HL-60 (cell line): ENCODE results near the gene ZFAND3.
A peak's percentile ranks its signal among the peaks of the same experiment; 100 is the strongest.

Experiments
- DNase-seq, 2 experiments: peaks; one replicate each; pipeline ENCODE4 v3.0.0-alpha.2; 2010 to 2020; ENCODE audit warnings: low read depth in 1 of 2, low spot score in 1 of 2
- H3K27ac ChIP-seq: fragments of 250-450 bp; sonication (Bioruptor Pico); replicated peaks from 2 replicates; pipeline ENCODE4 v1.5.1; 2020; ENCODE audit warnings: mild to moderate bottlenecking, moderate library complexity
- H3K27me3 ChIP-seq: fragments of 250-450 bp; sonication (Bioruptor Pico); 2 replicates; pipeline ENCODE4 v1.5.1; 2021; ENCODE audit warnings: mild to moderate bottlenecking, moderate library complexity; ENCODE audit not compliant: insufficient read depth, poor library complexity, severe bottlenecking
- H3K4me3 ChIP-seq: replicated peaks from 2 replicates; pipeline ENCODE4 v1.5.1; 2011; ENCODE audit warnings: mild to moderate bottlenecking, control low read depth, low read length; ENCODE audit not compliant: insufficient read depth
- CTCF ChIP-seq: IDR thresholded peaks from one replicate; pipeline ENCODE4 v1.5.1; 2011; ENCODE audit warnings: low read length, control low read depth, inconsistent platforms; ENCODE audit not compliant: insufficient read depth
- GABPA ChIP-seq: IDR thresholded peaks from 2 replicates; pipeline ENCODE4 v1.6.1; 2012; ENCODE audit warnings: low read depth
- POLR2AphosphoS5 ChIP-seq: IDR thresholded peaks from 2 replicates; pipeline ENCODE4 v1.6.1; 2012; ENCODE audit warnings: low read depth
- REST ChIP-seq: IDR thresholded peaks from 2 replicates; pipeline ENCODE4 v1.6.1; 2012; ENCODE audit warnings: low read depth; ENCODE audit not compliant: insufficient replicate concordance
- SPI1 ChIP-seq: IDR thresholded peaks from 2 replicates; pipeline ENCODE4 v1.6.1; 2012; ENCODE audit warnings: low read depth, mild to moderate bottlenecking, borderline replicate concordance

Gene ZFAND3

GRCh38 chr6:37809197-37809543 is 10.4 kb upstream of the ZFAND3 start:
- no peak for DNase-seq

GRCh38 chr6:37812841-37813240 is 6.7 kb upstream of the ZFAND3 start:
- peak in 1 of 2 experiments; percentile 47 for DNase-seq
- no peak overlapping the region for H3K4me3 ChIP-seq
- TF ChIP-seq POLR2AphosphoS5 (no peak), REST (no peak), SPI1 (no peak), CTCF (no peak), GABPA (no peak)
- H3K27me3 ChIP-seq, result no peaks in the 10 kb centered on the region
- H3K27ac ChIP-seq, result no peak overlapping the region

More at GRCh38 chr6:37809197-37809543, 10.4 kb upstream of the ZFAND3 start:
- TF ChIP-seq POLR2AphosphoS5 (no peak), SPI1 (no peak), REST (no peak), GABPA (no peak), CTCF (no peak)
- Histone ChIP-seq H3K27me3 (no peaks in the 10 kb centered on the region), H3K27ac (no peak overlapping the region), H3K4me3 (no peak overlapping the region)

GRCh38 chr6:37814374-37814773 is 5.2 kb upstream of the ZFAND3 start:
- Histone ChIP-seq H3K4me3 (no peak overlapping the region), H3K27me3 (no peaks in the 10 kb centered on the region), H3K27ac (no peak overlapping the region)
- no peak for TF ChIP-seq CTCF
- TF ChIP-seq POLR2AphosphoS5, result no peak
- TF ChIP-seq SPI1, result no peak
- no peak for DNase-seq

GRCh38 chr6:37816599-37817375 is 2.7 kb upstream of the ZFAND3 start:
- TF ChIP-seq SPI1, result no peak
- no peak for TF ChIP-seq CTCF
- no peak for TF ChIP-seq REST
- no peak for TF ChIP-seq POLR2AphosphoS5
- no peak for TF ChIP-seq GABPA
- Histone ChIP-seq H3K4me3 (no peak overlapping the region), H3K27ac (no peak overlapping the region), H3K27me3 (no peaks in the 10 kb centered on the region)
- DNase-seq, result no peak
